CD4-positive, alpha-beta T cell (primary cell): ENCODE data around the gene TOMM22. TPM values are rescaled to one million over a fixed set of nuclear protein-coding genes. Genes with fewer than 3 reads are reported as not detected.

Experiments used
- ATAC-seq: fragments of 200-7000 bp; cut with Tn5 transposase; one replicate; pipeline ENCODE4 v1.10.0; 2022; ENCODE audit warnings: mild to moderate bottlenecking; ENCODE audit not compliant: poor library complexity
- CTCF ChIA-PET: fragments of 350-600 bp; sonication (Branson Sonifier 250); formaldehyde crosslinking; loops from one replicate; lab custom pipeline; 2021; ENCODE audit warnings: antibody characterized with exemption, inconsistent platforms; lab: Charles Lee
- POLR2A ChIA-PET: fragments of 350-600 bp; sonication (Branson Sonifier 250); formaldehyde crosslinking; loops from one replicate; lab custom pipeline; 2021; ENCODE audit warnings: antibody characterized with exemption, inconsistent platforms; lab: Charles Lee
- DNase-seq, 14 experiments: peaks; one replicate each; pipeline ENCODE4 v3.0.0-alpha.2; 2013 to 2020; ENCODE audit warnings: mixed read lengths in 2 of 14
- H3K27ac ChIP-seq, 2 donors: one replicate each; pipeline versions ENCODE4 v1.5.1 to v1.7.0; 2013; ENCODE audit warnings: low read length in 2 of 2, low read depth in 1 of 2, mild to moderate bottlenecking in 1 of 2
- H3K27me3 ChIP-seq, 2 experiments: 1 replicate in 1 of 2; 2 replicates in 1 of 2; pipeline versions ENCODE4 v1.6.1 to v1.7.0; 2013; ENCODE audit warnings: low read length in 2 of 2, control low read depth in 1 of 2, mild to moderate bottlenecking in 1 of 2, moderate library complexity in 1 of 2; ENCODE audit not compliant: insufficient read depth in 2 of 2, control insufficient read depth in 1 of 2
- H3K36me3 ChIP-seq: one replicate; pipeline ENCODE4 v1.6.1; 2013; ENCODE audit warnings: low read length, control low read depth; ENCODE audit not compliant: insufficient read depth
- H3K4me1 ChIP-seq: one replicate; pipeline ENCODE4 v1.6.1; 2013; ENCODE audit warnings: low read length, control low read depth; ENCODE audit not compliant: insufficient read depth
- H3K4me3 ChIP-seq: one replicate; pipeline ENCODE4 v1.5.1; 2013; ENCODE audit warnings: mild to moderate bottlenecking, low read length, moderate library complexity
- H3K9me3 ChIP-seq, 2 experiments: 1 replicate in 1 of 2; 2 replicates in 1 of 2; pipeline versions ENCODE4 v1.6.1 to v1.7.0; 2013; ENCODE audit warnings: low read length in 2 of 2, mild to moderate bottlenecking in 2 of 2, control low read depth in 1 of 2, moderate library complexity in 1 of 2; ENCODE audit not compliant: control insufficient read depth in 1 of 2, insufficient read depth in 1 of 2
- H3K27ac Mint-ChIP-seq: one replicate; pipeline ENCODE4 v1.8.0; 2020; ENCODE audit warnings: mixed read lengths
- H3K27me3 Mint-ChIP-seq: one replicate; pipeline ENCODE4 v1.8.0; 2021; ENCODE audit warnings: mixed read lengths
- H3K36me3 Mint-ChIP-seq: one replicate; pipeline ENCODE4 v1.8.0; 2021; ENCODE audit warnings: low read depth, mixed read lengths
- H3K4me1 Mint-ChIP-seq: one replicate; pipeline ENCODE4 v1.8.0; 2021; ENCODE audit warnings: low read depth, mixed read lengths
- H3K4me3 Mint-ChIP-seq: one replicate; pipeline ENCODE4 v1.8.0; 2020; ENCODE audit warnings: mild to moderate bottlenecking, mixed read lengths
- H3K9me3 Mint-ChIP-seq: one replicate; pipeline ENCODE4 v1.8.0; 2020; ENCODE audit warnings: mixed read lengths
- intact Hi-C, 2 experiments: fragments of 100-400 bp; cut with DNase I in 1 of 2; cut with micrococcal nuclease in 1 of 2; formaldehyde crosslinking; loops; one replicate each; pipeline versions ENCODE4 v1.15.1 to v1.9.0; 2023 to 2025; cut with DNase I, micrococcal nuclease
- total RNA-seq, 174 experiments: library from RNA in 2 of 174; stranded (reverse) in 2 of 174; gene quantifications; one replicate each; pipeline ENCODE4 v1.2.3 and lab custom pipeline; 2021 to 2026
- TF ChIP-seq, protein P1 (sequence below): fragments of 200-600 bp; IDR thresholded peaks from one replicate; pipeline ENCODE4 v1.8.0; 2022; ENCODE audit warnings: antibody characterized with exemption, mild to moderate bottlenecking

TOMM22 gene
- total RNA-seq, 2 experiments from 2014 or later = 53.7 to 54.8 TPM

DNA sequence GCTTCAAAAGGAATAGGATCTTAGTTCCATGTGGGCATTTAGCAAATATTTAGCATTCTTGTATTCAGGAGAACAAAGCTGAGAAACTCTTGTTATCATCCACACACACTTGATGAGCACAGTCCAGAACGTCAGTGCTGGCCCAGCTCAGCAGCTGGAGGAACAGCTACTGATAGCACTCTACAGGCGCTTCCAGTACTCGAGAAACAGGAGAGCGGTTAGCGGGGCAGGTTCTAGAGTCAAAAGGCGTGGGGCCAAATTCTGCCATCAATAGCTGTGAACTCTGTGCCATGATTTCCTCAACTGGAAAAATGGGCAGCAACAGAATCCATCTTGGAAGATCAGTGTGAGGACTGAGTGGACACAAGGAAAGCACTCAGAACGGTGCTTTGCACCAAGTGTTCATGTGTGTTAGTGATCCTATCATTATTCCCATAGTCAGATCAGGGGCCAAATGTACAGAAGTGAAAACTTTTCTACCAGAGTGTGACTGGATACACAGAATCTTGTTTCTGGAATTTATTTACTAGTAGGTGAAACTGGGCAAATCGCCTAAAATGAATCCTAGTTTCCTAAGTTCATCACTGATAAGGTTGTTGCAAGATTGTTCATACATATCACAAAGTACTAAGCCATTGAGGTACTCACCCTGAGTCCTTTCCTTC is 15.8 kb downstream of the TOMM22 start:
- Histone ChIP-seq H3K27ac (no peak overlapping the region), H3K27me3 (no peaks in the 10 kb centered on the region), H3K4me1 (peaks cover 57% of the 10 kb centered on the region), H3K36me3 (peaks cover 8% of the 10 kb centered on the region), H3K4me3 (no peak overlapping the region), H3K9me3 (no peaks in the 10 kb centered on the region)
- TF ChIP-seq, protein P1, sequence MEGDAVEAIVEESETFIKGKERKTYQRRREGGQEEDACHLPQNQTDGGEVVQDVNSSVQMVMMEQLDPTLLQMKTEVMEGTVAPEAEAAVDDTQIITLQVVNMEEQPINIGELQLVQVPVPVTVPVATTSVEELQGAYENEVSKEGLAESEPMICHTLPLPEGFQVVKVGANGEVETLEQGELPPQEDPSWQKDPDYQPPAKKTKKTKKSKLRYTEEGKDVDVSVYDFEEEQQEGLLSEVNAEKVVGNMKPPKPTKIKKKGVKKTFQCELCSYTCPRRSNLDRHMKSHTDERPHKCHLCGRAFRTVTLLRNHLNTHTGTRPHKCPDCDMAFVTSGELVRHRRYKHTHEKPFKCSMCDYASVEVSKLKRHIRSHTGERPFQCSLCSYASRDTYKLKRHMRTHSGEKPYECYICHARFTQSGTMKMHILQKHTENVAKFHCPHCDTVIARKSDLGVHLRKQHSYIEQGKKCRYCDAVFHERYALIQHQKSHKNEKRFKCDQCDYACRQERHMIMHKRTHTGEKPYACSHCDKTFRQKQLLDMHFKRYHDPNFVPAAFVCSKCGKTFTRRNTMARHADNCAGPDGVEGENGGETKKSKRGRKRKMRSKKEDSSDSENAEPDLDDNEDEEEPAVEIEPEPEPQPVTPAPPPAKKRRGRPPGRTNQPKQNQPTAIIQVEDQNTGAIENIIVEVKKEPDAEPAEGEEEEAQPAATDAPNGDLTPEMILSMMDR = no peak
- ChIA-PET CTCF (interaction anchor here (1.6 to 6.3 kb wide), 2 partner anchors 10 to 15 kb away, joined by 3 to 58 read pairs; partner anchors contain the start of gene TOMM22), POLR2A (interaction anchor here (3.9 to 4.9 kb wide), 2 partner anchors 9 to 15 kb away, joined by 23 to 66 read pairs; partner anchors contain the start of genes GTPBP1 and TOMM22)
- Mint-ChIP-seq H3K27me3 (peaks cover 5% of the 10 kb centered on the region), H3K9me3 (no peaks in the 10 kb centered on the region), H3K36me3 (peaks cover 74% of the 10 kb centered on the region), H3K4me3 (peak overlapping the region; percentile 95), H3K4me1 (peaks cover 68% of the 10 kb centered on the region), H3K27ac (peak overlapping the region; percentile 100)
- DNase-seq = no peak
- intact Hi-C loops = loop anchor here in 1 of 2 experiments (10.0 kb wide), 1 partner anchor 293 kb away; no protein-coding TSS in a partner anchor
- ATAC-seq = no peak

DNA sequence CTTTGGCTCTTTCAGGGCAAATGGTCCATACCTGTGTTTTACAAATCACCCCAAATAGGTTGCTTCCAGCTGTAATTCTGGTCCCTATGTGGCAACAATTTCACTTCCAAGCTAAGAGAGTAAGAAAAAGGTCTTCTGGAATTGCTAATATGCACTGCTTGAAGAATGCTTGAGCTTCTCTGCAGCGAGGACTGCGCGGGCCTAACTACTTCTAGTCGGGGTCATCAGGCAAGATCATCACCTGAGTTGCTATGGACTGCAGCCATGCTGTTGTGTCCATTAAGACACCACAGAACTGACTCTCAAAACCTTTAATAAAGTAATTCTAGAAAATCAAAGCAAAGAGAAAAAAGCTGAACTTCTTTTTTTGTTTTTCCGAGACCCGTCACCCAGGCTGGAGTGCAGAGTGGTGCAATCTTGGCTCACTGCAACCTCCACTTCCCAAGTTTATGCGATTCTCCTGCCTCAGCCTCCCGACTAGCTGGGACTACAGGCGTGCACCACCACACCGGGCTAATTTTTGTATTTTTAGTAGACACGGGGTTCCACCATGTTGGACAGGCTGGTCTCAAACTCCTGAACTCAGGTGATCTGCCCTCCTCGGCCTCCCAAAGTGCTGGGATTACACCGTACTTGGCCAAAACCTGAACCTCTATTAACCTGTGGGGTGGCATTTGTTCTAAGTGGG is 16.8 kb downstream of the TOMM22 start:
- H3K36me3 Mint-ChIP-seq = peaks cover 65% of the 10 kb centered on the region
- peaks cover 53% of the 10 kb centered on the region for H3K4me1 ChIP-seq
- H3K4me3 ChIP-seq = no peak overlapping the region
- peaks cover 8% of the 10 kb centered on the region for H3K36me3 ChIP-seq
- H3K27me3 Mint-ChIP-seq = peaks cover 5% of the 10 kb centered on the region
- ATAC-seq (no peak), DNase-seq (no peak)
- no peaks in the 10 kb centered on the region for H3K9me3 ChIP-seq
- no peaks in the 10 kb centered on the region for H3K9me3 Mint-ChIP-seq
- peaks cover 59% of the 10 kb centered on the region for H3K4me1 Mint-ChIP-seq
- H3K27ac Mint-ChIP-seq = peak overlapping the region; percentile 100
- no peaks in the 10 kb centered on the region for H3K27me3 ChIP-seq
- peak overlapping the region in 1 of 2 donors; percentile 70 for H3K27ac ChIP-seq
- POLR2A ChIA-PET = interaction anchor here (1.5 to 4.9 kb wide), 5 partner anchors 8 to 53 kb away, joined by 5 to 66 read pairs (median 9); partner anchors contain the start of genes CBY1, GTPBP1 and TOMM22
- TF ChIP-seq, protein P1 = no peak
- CTCF ChIA-PET = interaction anchor here (1.0 to 6.3 kb wide), 2 partner anchors 16 to 54 kb away, joined by 5 to 58 read pairs; partner anchors contain the start of gene TOMM22
- intact Hi-C loops = loop anchor here in 1 of 2 experiments (10.0 kb wide), 1 partner anchor 294 kb away; no protein-coding TSS in a partner anchor
- peak overlapping the region; percentile 95 for H3K4me3 Mint-ChIP-seq

DNA sequence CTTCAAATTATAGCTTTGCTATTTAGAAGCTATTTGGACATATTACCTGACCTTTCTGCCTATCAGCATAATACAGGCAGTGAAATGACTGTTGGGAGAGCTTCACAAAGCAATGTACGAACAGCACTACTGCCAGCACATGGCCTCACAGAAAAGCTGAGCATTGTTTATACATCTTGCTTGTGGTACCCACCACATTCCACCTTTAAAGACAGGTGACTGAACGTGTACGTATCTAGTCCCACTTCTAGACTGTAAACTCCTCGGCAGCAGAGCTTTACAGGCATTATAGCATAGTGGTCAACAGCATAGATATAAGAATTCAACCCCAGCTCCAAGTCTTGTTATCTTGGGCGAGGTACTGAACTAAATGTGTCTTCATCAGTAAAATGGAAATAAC is 17.4 kb downstream of the TOMM22 start:
- Mint-ChIP-seq H3K27ac (peak overlapping the region; percentile 100), H3K27me3 (peaks cover 5% of the 10 kb centered on the region), H3K36me3 (peaks cover 59% of the 10 kb centered on the region), H3K4me3 (peak overlapping the region; percentile 95), H3K4me1 (peaks cover 62% of the 10 kb centered on the region), H3K9me3 (no peaks in the 10 kb centered on the region)
- ChIA-PET CTCF (interaction anchor here (1.0 to 6.3 kb wide), 3 partner anchors 17 to 55 kb away, joined by 3 to 58 read pairs (median 5); partner anchors contain the start of gene TOMM22), POLR2A (interaction anchor here (0.8 to 4.9 kb wide), 9 partner anchors 10 to 301 kb away, joined by 3 to 66 read pairs (median 5); partner anchors contain the start of genes CBY1, DDX17 and TOMM22)
- Histone ChIP-seq H3K4me1 (peaks cover 53% of the 10 kb centered on the region), H3K4me3 (peak overlapping the region; percentile 58), H3K36me3 (peaks cover 8% of the 10 kb centered on the region), H3K27me3 (no peaks in the 10 kb centered on the region), H3K27ac (peak overlapping the region in 1 of 2 donors; percentile 70), H3K9me3 (no peaks in the 10 kb centered on the region)
- ATAC-seq (no peak), DNase-seq (no peak)
- TF ChIP-seq, protein P1 = no peak
- intact Hi-C loops = loop anchor here in 1 of 2 experiments (10.0 kb wide), 1 partner anchor 294 kb away; no protein-coding TSS in a partner anchor
